PC-3 (cell line): Measurements from ENCODE around the gene FLNB.

Experiments used
- CTCF ChIP-seq: fragments of 300-600 bp; sonication (generic); conservative IDR thresholded peaks from 2 replicates; pipeline ENCODE4 v1.5.1; 2017; ENCODE audit warnings: antibody characterized with exemption, low read depth, mild to moderate bottlenecking, low read length
- EZH2 ChIP-seq: fragments of 300-600 bp; sonication (generic); IDR thresholded peaks from one replicate; pipeline ENCODE4 v1.6.1; 2017; ENCODE audit warnings: antibody characterized with exemption, mild to moderate bottlenecking, low read length; ENCODE audit not compliant: unreplicated experiment

DNA sequence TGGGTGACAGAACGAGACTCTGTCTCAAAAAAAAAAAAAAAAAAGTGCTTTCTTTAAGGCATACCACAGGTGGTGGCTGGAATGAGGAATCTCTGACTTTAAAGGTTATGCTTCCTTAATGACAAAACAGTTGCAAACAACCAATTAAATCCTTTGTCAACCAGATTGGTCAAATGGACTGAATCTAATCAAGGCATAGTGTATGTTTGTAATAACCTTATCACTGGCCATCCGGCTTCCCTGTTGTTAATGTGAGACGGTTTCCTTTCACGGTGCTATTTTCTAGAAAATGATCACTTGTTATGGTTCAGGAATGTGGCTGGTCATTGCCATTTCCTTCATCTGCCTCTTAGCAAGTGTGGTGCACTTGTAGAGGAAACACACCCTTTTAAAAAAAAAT lies 75.9 kb downstream of the FLNB start:
- TF ChIP-seq CTCF (no peak), EZH2 (no peak)
